Colonic mucosa (tissue), 4 donors: ENCODE measurements around the gene IL10RA. TPM values are rescaled to one million over a fixed set of nuclear protein-coding genes. Genes with fewer than 3 reads are reported as not detected.
A peak's percentile ranks its signal among the peaks of the same experiment; 100 is the strongest.

Experiments used
- DNase-seq: peaks from one replicate; pipeline ENCODE4 v3.0.0-alpha.2; 2020
- H3K27ac ChIP-seq: fragments of 200-600 bp; one replicate; pipeline ENCODE4 v1.8.0; 2021
- H3K27me3 ChIP-seq: fragments of 200-600 bp; one replicate; pipeline ENCODE4 v1.8.0; 2021
- H3K36me3 ChIP-seq: fragments of 200-600 bp; one replicate; pipeline ENCODE4 v1.8.0; 2021
- H3K4me1 ChIP-seq: fragments of 200-600 bp; one replicate; pipeline ENCODE4 v1.8.0; 2021; ENCODE audit warnings: mild to moderate bottlenecking
- H3K4me3 ChIP-seq: fragments of 200-600 bp; one replicate; pipeline ENCODE4 v1.8.0; 2021
- H3K9ac ChIP-seq, 2 donors: one replicate each; pipeline ENCODE4 v1.7.0; 2013; ENCODE audit warnings: control low read depth in 2 of 2, low read depth in 2 of 2, low read length in 2 of 2
- H3K9me3 ChIP-seq: fragments of 200-600 bp; one replicate; pipeline ENCODE4 v1.8.0; 2021
- intact Hi-C: fragments of 100-400 bp; cut with DNase I; formaldehyde crosslinking; loops from one replicate; pipeline ENCODE4 v1.14.1; 2022
- total RNA-seq, 2 donors: library from RNA; stranded (reverse); fragmentation: NEBNext Ultra II Directional in 1 of 2; extraction: Animal tissue kit (Norgen Biotek cat#: 25700) in 1 of 2; gene quantifications; one replicate each; pipeline ENCODE4 v1.2.1, GENCODE V29; 2021
- TF ChIP-seq, protein P1 (sequence below): fragments of 200-600 bp; IDR thresholded peaks from one replicate; pipeline ENCODE4 v1.8.0; 2022; ENCODE audit warnings: antibody characterized with exemption, mild to moderate bottlenecking
- donor health status: healthy.
- donor health status: DM: no; HTN: no; CAD: no.
- donor health status: DM: no; HTN: no; CAD: no.

The IL10RA gene
- total RNA-seq, 2 donors from 2014 or later = 4.4 to 9.8 TPM

DNA sequence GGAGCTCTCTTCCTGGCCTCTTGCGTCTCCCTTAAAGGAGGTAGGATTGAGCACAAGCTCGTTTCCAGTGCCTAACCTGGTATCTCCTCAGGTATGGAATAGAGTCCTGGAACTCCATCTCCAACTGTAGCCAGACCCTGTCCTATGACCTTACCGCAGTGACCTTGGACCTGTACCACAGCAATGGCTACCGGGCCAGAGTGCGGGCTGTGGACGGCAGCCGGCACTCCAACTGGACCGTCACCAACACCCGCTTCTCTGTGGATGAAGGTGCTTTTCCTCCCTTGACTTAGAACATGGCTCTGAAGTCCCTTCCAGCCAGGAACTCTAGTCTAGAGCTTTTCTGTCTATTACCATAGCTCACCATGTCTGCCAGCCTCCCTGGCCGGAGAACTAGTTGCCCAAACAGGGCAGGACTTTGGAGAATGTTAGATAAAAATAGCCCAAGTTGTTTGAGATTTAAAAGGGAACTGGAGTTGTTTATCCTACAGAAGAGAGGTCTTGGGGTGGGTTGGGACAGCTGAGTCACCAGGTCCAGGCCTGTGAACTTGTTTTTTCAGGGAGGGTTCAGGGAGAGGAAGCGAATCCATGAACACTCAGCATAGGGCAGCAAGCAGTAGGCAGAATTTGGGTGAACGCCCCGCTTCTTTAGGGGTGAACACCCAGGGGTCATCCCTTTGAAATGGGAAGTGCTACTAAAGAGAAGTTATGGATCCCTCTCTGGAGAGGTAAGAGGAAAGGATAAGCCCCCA is 3.3 kb downstream of the IL10RA start:
- no peaks in the 10 kb centered on the region for H3K27me3 ChIP-seq
- intact Hi-C loops = no loop called here
- H3K4me1 ChIP-seq = peaks cover 4% of the 10 kb centered on the region
- no peaks in the 10 kb centered on the region for H3K36me3 ChIP-seq
- TF ChIP-seq, protein P1, sequence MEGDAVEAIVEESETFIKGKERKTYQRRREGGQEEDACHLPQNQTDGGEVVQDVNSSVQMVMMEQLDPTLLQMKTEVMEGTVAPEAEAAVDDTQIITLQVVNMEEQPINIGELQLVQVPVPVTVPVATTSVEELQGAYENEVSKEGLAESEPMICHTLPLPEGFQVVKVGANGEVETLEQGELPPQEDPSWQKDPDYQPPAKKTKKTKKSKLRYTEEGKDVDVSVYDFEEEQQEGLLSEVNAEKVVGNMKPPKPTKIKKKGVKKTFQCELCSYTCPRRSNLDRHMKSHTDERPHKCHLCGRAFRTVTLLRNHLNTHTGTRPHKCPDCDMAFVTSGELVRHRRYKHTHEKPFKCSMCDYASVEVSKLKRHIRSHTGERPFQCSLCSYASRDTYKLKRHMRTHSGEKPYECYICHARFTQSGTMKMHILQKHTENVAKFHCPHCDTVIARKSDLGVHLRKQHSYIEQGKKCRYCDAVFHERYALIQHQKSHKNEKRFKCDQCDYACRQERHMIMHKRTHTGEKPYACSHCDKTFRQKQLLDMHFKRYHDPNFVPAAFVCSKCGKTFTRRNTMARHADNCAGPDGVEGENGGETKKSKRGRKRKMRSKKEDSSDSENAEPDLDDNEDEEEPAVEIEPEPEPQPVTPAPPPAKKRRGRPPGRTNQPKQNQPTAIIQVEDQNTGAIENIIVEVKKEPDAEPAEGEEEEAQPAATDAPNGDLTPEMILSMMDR = no peak
- peak overlapping the region in 1 of 2 donors; percentile 14 for H3K9ac ChIP-seq
- peak overlapping the region; percentile 51 for H3K4me3 ChIP-seq
- no peaks in the 10 kb centered on the region for H3K9me3 ChIP-seq
- peak overlapping the region; percentile 81 for H3K27ac ChIP-seq
- DNase-seq = no peak

DNA sequence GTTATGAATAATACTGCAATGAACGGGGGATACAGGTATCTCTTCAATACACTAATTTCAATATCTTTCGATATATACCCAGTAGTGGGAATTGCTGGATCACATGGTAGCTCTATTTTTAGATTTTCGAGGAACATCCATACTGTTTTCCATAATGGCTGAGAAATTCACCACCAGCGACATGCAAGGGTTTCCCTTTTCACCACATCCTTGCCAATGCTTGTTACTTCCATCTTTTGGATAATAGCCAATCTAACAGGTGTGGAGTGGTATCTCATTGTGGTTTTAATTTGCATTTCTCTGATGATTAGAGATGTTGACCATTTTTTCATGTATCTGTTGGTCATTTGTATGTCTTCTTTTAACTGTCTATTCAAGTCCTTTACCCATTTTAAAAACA is 5.9 kb downstream of the IL10RA start:
- Histone ChIP-seq H3K27me3 (no peaks in the 10 kb centered on the region), H3K9me3 (no peaks in the 10 kb centered on the region), H3K9ac (no peak overlapping the region), H3K36me3 (no peaks in the 10 kb centered on the region), H3K4me1 (no peaks in the 10 kb centered on the region), H3K4me3 (no peak overlapping the region), H3K27ac (no peak overlapping the region)
- intact Hi-C loops = no loop called here
- DNase-seq = no peak
- TF ChIP-seq, protein P1 = no peak

DNA sequence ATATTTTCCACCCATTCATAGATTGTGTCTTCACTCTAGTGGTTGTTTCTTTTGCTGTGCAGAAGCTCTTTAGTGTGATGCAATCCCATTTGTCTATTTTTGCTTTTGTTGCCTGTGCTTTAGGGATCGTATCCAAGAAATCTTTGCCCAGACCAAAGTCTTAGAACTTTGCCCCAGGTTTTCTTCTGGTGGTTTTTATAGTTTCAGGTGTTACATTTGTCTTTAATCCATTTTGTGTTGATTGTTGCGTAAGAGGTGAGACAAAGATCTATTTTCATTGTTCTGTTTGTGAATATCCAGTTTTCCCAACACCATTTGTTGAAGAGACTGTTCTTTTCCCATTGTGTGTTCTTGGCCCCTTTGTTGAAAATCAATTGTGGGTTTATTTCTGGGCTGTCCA is 6.4 kb downstream of the IL10RA start:
- H3K9ac ChIP-seq = no peak overlapping the region
- intact Hi-C loops = no loop called here
- no peaks in the 10 kb centered on the region for H3K36me3 ChIP-seq
- TF ChIP-seq, protein P1 = no peak
- H3K27ac ChIP-seq = no peak overlapping the region
- no peak for DNase-seq
- no peaks in the 10 kb centered on the region for H3K27me3 ChIP-seq
- H3K9me3 ChIP-seq = no peaks in the 10 kb centered on the region
- no peak overlapping the region for H3K4me3 ChIP-seq
- no peaks in the 10 kb centered on the region for H3K4me1 ChIP-seq

DNA sequence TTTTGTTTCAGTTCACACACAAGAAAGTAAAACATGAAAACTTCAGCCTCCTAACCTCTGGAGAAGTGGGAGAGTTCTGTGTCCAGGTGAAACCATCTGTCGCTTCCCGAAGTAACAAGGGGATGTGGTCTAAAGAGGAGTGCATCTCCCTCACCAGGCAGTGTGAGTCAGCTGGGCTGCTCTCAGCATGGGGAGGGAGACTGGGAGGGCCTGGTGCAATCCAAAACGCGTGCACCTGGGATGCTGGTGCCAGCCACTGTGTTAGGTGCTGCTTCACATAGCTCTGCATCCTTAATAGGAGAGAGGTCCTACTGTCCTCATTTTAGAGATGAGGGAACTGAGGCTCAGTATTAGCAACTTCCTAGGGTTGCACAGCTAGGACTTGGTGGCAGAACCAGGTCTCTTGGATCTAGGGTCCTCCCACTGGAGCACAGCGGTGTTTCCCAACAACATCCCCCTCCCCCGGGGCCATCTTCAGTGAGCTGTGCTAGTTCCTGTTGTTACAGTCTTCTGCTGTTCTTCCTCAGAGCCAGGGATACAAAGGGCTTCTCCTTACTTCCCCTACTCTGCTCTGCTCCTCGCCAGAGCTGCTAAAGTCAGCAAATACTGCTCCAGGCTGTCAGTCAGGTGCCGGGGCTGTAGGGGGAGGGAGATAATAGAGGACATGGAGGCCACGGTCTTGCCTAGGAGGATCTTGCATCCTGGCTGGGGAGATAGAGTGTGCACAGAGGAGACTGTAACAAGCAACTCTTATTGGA is 8.0 kb downstream of the IL10RA start:
- Histone ChIP-seq H3K27me3 (no peaks in the 10 kb centered on the region), H3K9ac (no peak overlapping the region), H3K4me3 (no peak overlapping the region), H3K4me1 (no peaks in the 10 kb centered on the region), H3K36me3 (no peaks in the 10 kb centered on the region), H3K9me3 (no peaks in the 10 kb centered on the region), H3K27ac (no peak overlapping the region)
- intact Hi-C loops = no loop called here
- TF ChIP-seq, protein P1 = no peak
- no peak for DNase-seq

DNA sequence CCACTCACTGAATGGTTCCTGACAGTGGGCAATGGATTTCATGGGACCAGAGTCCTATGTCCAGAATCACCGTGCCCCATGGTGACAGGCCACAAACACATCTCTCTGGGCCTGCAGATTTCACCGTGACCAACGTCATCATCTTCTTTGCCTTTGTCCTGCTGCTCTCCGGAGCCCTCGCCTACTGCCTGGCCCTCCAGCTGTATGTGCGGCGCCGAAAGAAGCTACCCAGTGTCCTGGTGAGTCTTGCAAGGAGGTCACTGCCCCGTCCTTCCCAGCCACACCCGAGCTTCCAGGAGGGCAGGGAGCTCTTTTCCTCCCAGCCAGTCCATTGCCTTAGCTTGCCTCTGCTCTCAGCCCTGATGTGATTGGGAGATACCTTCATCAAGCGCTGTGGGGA is 9.3 kb downstream of the IL10RA start:
- no peak for DNase-seq
- no peaks in the 10 kb centered on the region for H3K36me3 ChIP-seq
- TF ChIP-seq, protein P1 = no peak

More for the DNA sequence above, 9.3 kb downstream of the IL10RA start:
- no peaks in the 10 kb centered on the region for H3K27me3 ChIP-seq
- no peaks in the 10 kb centered on the region for H3K4me1 ChIP-seq
- H3K27ac ChIP-seq = no peak overlapping the region
- no peak overlapping the region for H3K9ac ChIP-seq
- H3K9me3 ChIP-seq = no peaks in the 10 kb centered on the region
- no peak overlapping the region for H3K4me3 ChIP-seq
- intact Hi-C loops = no loop called here
